K562 (cell line): ENCODE data around the gene KCNA2. TPM values are rescaled to one million over a fixed set of nuclear protein-coding genes. Genes with fewer than 3 reads are reported as not detected.

Experiments
- ATAC-seq: fragments of 200-7000 bp; cut with Tn5 transposase; 3 replicates; pipeline ENCODE4 v1.9.1; 2020; ENCODE audit warnings: moderate library complexity
- BruUV-seq: library from RNA; stranded (reverse); fragments of 400-500 nt; replicated peaks from 2 replicates; lab custom pipeline; 2021; lab: Mats Ljungman, UMichigan
- CTCF ChIA-PET: fragments of 300-600 bp; formaldehyde crosslinking; extraction: SDS; loops from one replicate; lab custom pipeline; 2021; ENCODE audit warnings: low intra/inter-chr PET ratio; lab: Yijun Ruan, JAX
- POLR2A ChIA-PET: fragments of 300-600, 350-650 bp; sonication (Branson Sonifier 250); formaldehyde crosslinking; extraction: SDS; loops from one replicate; lab custom pipeline; 2021; ENCODE audit warnings: antibody characterized with exemption, inconsistent platforms; lab: Yijun Ruan, JAX
- DNase-seq, 4 experiments: peaks; one replicate each; pipeline versions ENCODE4 v3.0.0 to v3.0.0-alpha.2; 2011 to 2018; ENCODE audit warnings: low spot score in 3 of 4, mixed read lengths in 3 of 4; ENCODE audit errors: extremely low read depth in 1 of 4
- FAIRE-seq: peaks from 2 replicates; lab custom pipeline; 2011; peaks lifted over from hg19 to GRCh38; lab: Jason Lieb, UNC
- H2AFZ ChIP-seq: 2 replicates; pipeline ENCODE4 v1.6.0; 2011; ENCODE audit warnings: low read depth, low read length, control low read depth, inconsistent platforms
- H3K27ac ChIP-seq: fragments of 200-600 bp; 3 replicates; pipeline ENCODE4 v1.8.0; 2011; ENCODE audit warnings: low read depth, mild to moderate bottlenecking, control low read depth, inconsistent platforms, low read length, moderate library complexity, mixed read lengths; ENCODE audit errors: extremely low read depth
- H3K27me3 ChIP-seq, 2 experiments: fragments of 300-600 bp in 1 of 2; 2 replicates in 1 of 2; 3 replicates in 1 of 2; pipeline versions ENCODE4 v1.6.0 to v1.8.0; 2011; ENCODE audit warnings: inconsistent platforms in 2 of 2, low read length in 2 of 2, mild to moderate bottlenecking in 1 of 2, mixed read lengths in 1 of 2, moderate library complexity in 1 of 2; ENCODE audit not compliant: control insufficient read depth in 2 of 2, insufficient read depth in 2 of 2
- H3K36me3 ChIP-seq: fragments of 300-600 bp; 3 replicates; pipeline ENCODE4 v1.8.0; 2011; ENCODE audit warnings: mild to moderate bottlenecking, low read length, inconsistent platforms; ENCODE audit not compliant: control insufficient read depth, insufficient read depth
- H3K4me1 ChIP-seq, 2 experiments: fragments of 200-600 bp in 1 of 2; replicated peaks in 1 of 2; 2 replicates in 1 of 2; 3 replicates in 1 of 2; pipeline versions ENCODE4 v1.5.1 to v1.8.0; 2011; ENCODE audit warnings: inconsistent platforms in 2 of 2, low read length in 2 of 2, mild to moderate bottlenecking in 1 of 2, mixed read lengths in 1 of 2, moderate library complexity in 1 of 2; ENCODE audit not compliant: control insufficient read depth in 2 of 2, insufficient read depth in 2 of 2
- H3K4me2 ChIP-seq: 2 replicates; pipeline ENCODE4 v1.6.1; 2011; ENCODE audit warnings: low read length, control low read depth, inconsistent platforms, mixed read lengths; ENCODE audit not compliant: insufficient read depth
- H3K4me3 ChIP-seq: fragments of 200-600 bp; sonication (generic), shearing (Covaris generic); 2 replicates; pipeline ENCODE4 v1.5.1; 2016; ENCODE audit warnings: control low read depth, inconsistent platforms
- H3K79me2 ChIP-seq: fragments of 200-600 bp; 3 replicates; pipeline ENCODE4 v1.8.0; 2011; ENCODE audit warnings: low read length, inconsistent platforms; ENCODE audit not compliant: control insufficient read depth, insufficient read depth
- H3K9ac ChIP-seq, 2 experiments: 2 replicates each; pipeline versions ENCODE4 v1.6.0 to v1.6.1; 2011; ENCODE audit warnings: low read depth in 2 of 2, low read length in 2 of 2, control low read depth in 1 of 2, inconsistent platforms in 1 of 2, mild to moderate bottlenecking in 1 of 2, mixed read lengths in 1 of 2; ENCODE audit not compliant: insufficient read depth in 1 of 2
- H3K9me1 ChIP-seq: one replicate; pipeline ENCODE4 v1.6.0; 2011; ENCODE audit warnings: inconsistent platforms, mild to moderate bottlenecking, low read length, moderate library complexity; ENCODE audit not compliant: control insufficient read depth, insufficient read depth
- H3K9me3 ChIP-seq: replicated peaks from 2 replicates; pipeline ENCODE4 v1.5.1; 2011; ENCODE audit warnings: low read depth, low read length, inconsistent platforms; ENCODE audit not compliant: control insufficient read depth, insufficient read depth
- H4K20me1 ChIP-seq: replicated peaks from 2 replicates; pipeline ENCODE4 v1.6.1; 2011; ENCODE audit warnings: low read length, inconsistent platforms, mixed read lengths; ENCODE audit not compliant: control insufficient read depth, insufficient read depth
- ARID1B ChIP-seq: fragments of 450-650 bp; IDR thresholded peaks from 2 replicates; pipeline ENCODE4 v1.6.1; 2016; ENCODE audit warnings: antibody characterized with exemption, mild to moderate bottlenecking, inconsistent platforms
- CBX2 ChIP-seq: fragments of 200-600 bp; sonication (generic); IDR thresholded peaks from one replicate; pipeline ENCODE4 v1.6.1; 2012; ENCODE audit warnings: mild to moderate bottlenecking, low read length, inconsistent platforms; ENCODE audit not compliant: insufficient read depth, poor library complexity, severe bottlenecking
- CEBPZ ChIP-seq: fragments of 150-350 bp; IDR thresholded peaks from 2 replicates; pipeline ENCODE4 v1.6.1; 2014; ENCODE audit warnings: low read depth, mild to moderate bottlenecking, low read length, borderline replicate concordance
- JUNB ChIP-seq: fragments of 450-650 bp; formaldehyde crosslinking; conservative IDR thresholded peaks from 2 replicates; pipeline ENCODE4 v1.4.0; 2020; ENCODE audit warnings: mild to moderate bottlenecking
- JUND ChIP-seq, 2 experiments: IDR thresholded peaks; 2 replicates in 1 of 2; 3 replicates in 1 of 2; pipeline ENCODE4 v1.6.1; 2011; ENCODE audit warnings: borderline replicate concordance in 2 of 2, low read depth in 2 of 2, low read length in 2 of 2, improper control_type of control experiment in 1 of 2, missing biosample characterization in 1 of 2, missing genetic modification characterization in 1 of 2, missing genetic modification reagents in 1 of 2
- NFATC3 ChIP-seq: fragments of 450-650 bp; IDR thresholded peaks from 2 replicates; pipeline ENCODE4 v1.6.1; 2017; ENCODE audit warnings: mild to moderate bottlenecking
- NR0B1 ChIP-seq: fragments of 450-650 bp; IDR thresholded peaks from one replicate; pipeline ENCODE4 v1.6.1; 2018; ENCODE audit warnings: mild to moderate bottlenecking, moderate library complexity; ENCODE audit not compliant: partially characterized antibody
- PCBP1 ChIP-seq: fragments of 200-400 bp; formaldehyde crosslinking; IDR thresholded peaks from 2 replicates; pipeline ENCODE4 v1.6.1; 2018; ENCODE audit warnings: mild to moderate bottlenecking, low read depth, low read length; ENCODE audit not compliant: poor library complexity, severe bottlenecking
- RFX5 ChIP-seq: IDR thresholded peaks from 2 replicates; pipeline ENCODE4 v1.6.1; 2011; ENCODE audit warnings: low read depth, mild to moderate bottlenecking, improper control_type of control experiment, low read length
- TGIF2 ChIP-seq: sonication (generic); formaldehyde crosslinking; IDR thresholded peaks from 2 replicates; pipeline ENCODE4 v1.8.1; 2022; ENCODE audit warnings: mild to moderate bottlenecking, missing genetic modification reagents, moderate library complexity
- ZNF316 ChIP-seq: fragments of 450-650 bp; IDR thresholded peaks from 2 replicates; pipeline ENCODE4 v1.6.1; 2016
- WGBS: fragments of 100-300 bp; shearing (Covaris generic); methylation state at CpG from one replicate; pipeline ENCODE4 v1.1.6; 2016; ENCODE audit warnings: low coverage, mixed read lengths; ENCODE audit not compliant: insufficient coverage; ENCODE audit errors: missing lambda C conversion rate; 5-methylcytosine and 5-hydroxymethylcytosine counted together
- in situ Hi-C: fragments of 300-500 bp; cut with MboI; formaldehyde crosslinking; loops from 4 replicates; pipeline ENCODE4 v1.15.0; 2018; ENCODE audit warnings: inconsistent platforms, mixed read lengths
- intact Hi-C: fragments of 100-400 bp; cut with micrococcal nuclease; formaldehyde crosslinking; loops from 2 replicates; pipeline ENCODE4 v1.14.2; 2022
- polyA plus RNA-seq, 8 experiments: library from polyadenylated mRNA; depleted of rRNA in 4 of 8; stranded (reverse) in 5 of 8; unstranded in 3 of 8; fragments of >200 nt; fragmentation: Nextera tagmentation in 2 of 8; fragmentation: Illumina TruSeq in 1 of 8; extraction: Ambion mirVana in 2 of 8; extraction: Trizol in 1 of 8; gene quantifications; 2 replicates each; pipeline versions ENCODE4 v1.2.1 to v1.2.3, GENCODE V29; 2011 to 2014; ENCODE audit warnings: inconsistent platforms in 1 of 8, missing spikeins in 1 of 8
- total RNA-seq, 7 experiments: library from RNA; depleted of rRNA in 6 of 7; stranded (reverse); fragments of >200 nt in 6 of 7; fragmentation: Illumina TruSeq in 2 of 7; extraction: Trizol in 2 of 7; gene quantifications; 2 replicates each; pipeline versions ENCODE4 v1.2.1 to v1.2.3, GENCODE V29; 2011 to 2021; ENCODE audit warnings: low replicate concordance in 1 of 7
- TF ChIP-seq, protein P1 (sequence below), 2 experiments: IDR thresholded peaks; 2 replicates each; pipeline ENCODE4 v1.6.1; 2012; ENCODE audit warnings: improper control_type of control experiment in 2 of 2, low read depth in 2 of 2, low read length in 2 of 2, borderline replicate concordance in 1 of 2
- TF ChIP-seq, protein P2 (sequence below): fragments of 250-450 bp; sonication (Bioruptor Pico); IDR thresholded peaks from 2 replicates; pipeline ENCODE4 v1.6.1; 2021; ENCODE audit warnings: mild to moderate bottlenecking

The KCNA2 gene
- total and polyA plus RNA-seq, 9 of the 15 experiments (the other 6 are each of a cell fraction or from before 2014, with no cell fraction given): not detected

GRCh38 chr1:110620686-110621085 lies 14.5 kb upstream of the KCNA2 start:
- no peaks in the 10 kb centered on the region for H3K9me3 ChIP-seq
- ChIA-PET CTCF (interaction anchor here (1.1 kb wide), 1 partner anchor 412 kb away, joined by 3 read pairs; no protein-coding TSS in a partner anchor), POLR2A (no interaction called here)
- ATAC-seq (no peak), FAIRE-seq (no peak), DNase-seq (no peak)
- no TSS peak for BruUV-seq
- H3K27me3 ChIP-seq: peaks cover 8 to 13% of the 10 kb centered on the region in 2 experiments; a peak in 4 of 5 replicates
- in situ Hi-C loops: no loop called here
- H3K9me1 ChIP-seq: no peaks in the 10 kb centered on the region
- H3K79me2 ChIP-seq: no peaks in the 10 kb centered on the region
- H3K4me3 ChIP-seq: no peak overlapping the region
- H3K36me3 ChIP-seq: no peaks in the 10 kb centered on the region
- H3K4me2 ChIP-seq: no peak overlapping the region
- H3K4me1 ChIP-seq: peaks cover 20 to 21% of the 10 kb centered on the region in 2 experiments
- WGBS: 3% methylated on average over 7 of the region's 7 CpGs
- H4K20me1 ChIP-seq: no peaks in the 10 kb centered on the region
- H3K9ac ChIP-seq: no peak overlapping the region
- no peak overlapping the region for H2AFZ ChIP-seq
- intact Hi-C loops: no loop called here
- no peak overlapping the region for H3K27ac ChIP-seq
- no peak for TF ChIP-seq NR0B1
- TF ChIP-seq, protein P1, sequence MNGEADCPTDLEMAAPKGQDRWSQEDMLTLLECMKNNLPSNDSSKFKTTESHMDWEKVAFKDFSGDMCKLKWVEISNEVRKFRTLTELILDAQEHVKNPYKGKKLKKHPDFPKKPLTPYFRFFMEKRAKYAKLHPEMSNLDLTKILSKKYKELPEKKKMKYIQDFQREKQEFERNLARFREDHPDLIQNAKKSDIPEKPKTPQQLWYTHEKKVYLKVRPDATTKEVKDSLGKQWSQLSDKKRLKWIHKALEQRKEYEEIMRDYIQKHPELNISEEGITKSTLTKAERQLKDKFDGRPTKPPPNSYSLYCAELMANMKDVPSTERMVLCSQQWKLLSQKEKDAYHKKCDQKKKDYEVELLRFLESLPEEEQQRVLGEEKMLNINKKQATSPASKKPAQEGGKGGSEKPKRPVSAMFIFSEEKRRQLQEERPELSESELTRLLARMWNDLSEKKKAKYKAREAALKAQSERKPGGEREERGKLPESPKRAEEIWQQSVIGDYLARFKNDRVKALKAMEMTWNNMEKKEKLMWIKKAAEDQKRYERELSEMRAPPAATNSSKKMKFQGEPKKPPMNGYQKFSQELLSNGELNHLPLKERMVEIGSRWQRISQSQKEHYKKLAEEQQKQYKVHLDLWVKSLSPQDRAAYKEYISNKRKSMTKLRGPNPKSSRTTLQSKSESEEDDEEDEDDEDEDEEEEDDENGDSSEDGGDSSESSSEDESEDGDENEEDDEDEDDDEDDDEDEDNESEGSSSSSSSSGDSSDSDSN (IDR thresholded peaks at IDR 0.05; ENCODE audit: borderline replicate concordance in 1 of 2, low read depth in 2 of 2, low read length in 2 of 2): no peak
- TF ChIP-seq JUND (IDR thresholded peaks at IDR 0.05; ENCODE audit: borderline replicate concordance, low read depth, low read length): no peak
- no peak for TF ChIP-seq JUND (tag; IDR thresholded peaks at IDR 0.05; ENCODE audit: borderline replicate concordance, low read depth, low read length)
- no peak for TF ChIP-seq CEBPZ
- TF ChIP-seq, protein P2, sequence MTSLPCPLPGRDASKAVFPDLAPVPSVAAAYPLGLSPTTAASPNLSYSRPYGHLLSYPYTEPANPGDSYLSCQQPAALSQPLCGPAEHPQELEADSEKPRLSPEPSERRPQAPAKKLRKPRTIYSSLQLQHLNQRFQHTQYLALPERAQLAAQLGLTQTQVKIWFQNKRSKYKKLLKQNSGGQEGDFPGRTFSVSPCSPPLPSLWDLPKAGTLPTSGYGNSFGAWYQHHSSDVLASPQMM (CRISPR knock-in tag): no peak
- TF ChIP-seq RFX5: no peak
- no peak for TF ChIP-seq JUNB (CRISPR knock-in tag)
- TF ChIP-seq NFATC3: no peak
- TF ChIP-seq PCBP1: no peak
- TF ChIP-seq ZNF316: no peak
- TF ChIP-seq TGIF2: no peak
- TF ChIP-seq CBX2: no peak
- no peak for TF ChIP-seq ARID1B
